ENCODE measurements around the gene LRBA. TPM values are rescaled to one million over a fixed set of nuclear protein-coding genes. Genes with fewer than 3 reads are reported as not detected.

The LRBA gene
- total RNA-seq, 1 donor from 2014 or later = 63.4 TPM

- no peak for DNase-seq (ENCODE audit: low read depth, low spot score)
These were observed 683.0 kb downstream of the LRBA start for GRCh38 chr4:150332086-150332485.

- no peak for DNase-seq (ENCODE audit: low read depth, low spot score)
These were observed 685.7 kb downstream of the LRBA start for GRCh38 chr4:150329373-150329772.

GRCh38 chr4:150328496-150328895 lies 686.6 kb downstream of the LRBA start:
- no peak for DNase-seq (ENCODE audit: low read depth, low spot score)

- DNase-seq (ENCODE audit: low read depth, low spot score) = no peak
These were observed 687.8 kb downstream of the LRBA start for GRCh38 chr4:150327262-150327780.

- DNase-seq (ENCODE audit: low read depth, low spot score) = no peak
These were observed 689.2 kb downstream of the LRBA start for GRCh38 chr4:150325872-150326271.

- DNase-seq (ENCODE audit: low read depth, low spot score) = no peak
These were observed 691.4 kb downstream of the LRBA start for GRCh38 chr4:150323406-150324325.

GRCh38 chr4:150322646-150323045 lies 692.4 kb downstream of the LRBA start:
- DNase-seq (ENCODE audit: low read depth, low spot score) = no peak

GRCh38 chr4:150321113-150321512 lies 694.0 kb downstream of the LRBA start:
- DNase-seq (ENCODE audit: low read depth, low spot score) = no peak

GRCh38 chr4:150318971-150319370 lies 696.1 kb downstream of the LRBA start:
- no peak for DNase-seq (ENCODE audit: low read depth, low spot score)

- DNase-seq (ENCODE audit: low read depth, low spot score) = no peak
These were observed 696.6 kb downstream of the LRBA start for GRCh38 chr4:150318527-150318926.

- no peak for DNase-seq (ENCODE audit: low read depth, low spot score)
These were observed 698.5 kb downstream of the LRBA start for GRCh38 chr4:150316332-150317205.

- DNase-seq (ENCODE audit: low read depth, low spot score) = no peak
These were observed 699.4 kb downstream of the LRBA start for GRCh38 chr4:150315691-150316090.

GRCh38 chr4:150315175-150315574 lies 699.9 kb downstream of the LRBA start:
- no peak for DNase-seq (ENCODE audit: low read depth, low spot score)

- no peak for DNase-seq (ENCODE audit: low read depth, low spot score)
These were observed 701.1 kb downstream of the LRBA start for GRCh38 chr4:150314031-150314430.

- DNase-seq (ENCODE audit: low read depth, low spot score) = no peak
These were observed 704.8 kb downstream of the LRBA start for GRCh38 chr4:150310159-150310895.

- peak; percentile 35 for DNase-seq (ENCODE audit: low read depth, low spot score)
These were observed 706.1 kb downstream of the LRBA start for GRCh38 chr4:150308824-150309472.

- no peak for DNase-seq (ENCODE audit: low read depth, low spot score)
These were observed 708.4 kb downstream of the LRBA start for GRCh38 chr4:150306719-150307118.

GRCh38 chr4:150305995-150306394 lies 709.1 kb downstream of the LRBA start:
- DNase-seq (ENCODE audit: low read depth, low spot score) = peak; percentile 30

- DNase-seq (ENCODE audit: low read depth, low spot score) = peak; percentile 60
These were observed 712.5 kb downstream of the LRBA start for GRCh38 chr4:150302553-150302952.

- DNase-seq (ENCODE audit: low read depth, low spot score) = no peak
These were observed 715.3 kb downstream of the LRBA start for GRCh38 chr4:150299816-150300215.

Measured in pulmonary artery endothelial cell (primary cell).